ENCODE data around the gene PCBP3. TPM values are rescaled to one million over a fixed set of nuclear protein-coding genes. Genes with fewer than 3 reads are reported as not detected.

PCBP3 gene
- total RNA-seq, 1 donor from 2014 or later = not detected

- TF ChIP-seq CTCF (conservative IDR thresholded peaks at IDR 0.05; ENCODE audit: low read depth, low read length) = no peak
- H3K4me3 ChIP-seq (ENCODE audit: low read depth, low read length) = no peak overlapping the region
- no peak for DNase-seq (ENCODE audit: low read depth)
Measured at GRCh38 chr21:45800339-45801080, 157.0 kb downstream of the PCBP3 start.

DNA sequence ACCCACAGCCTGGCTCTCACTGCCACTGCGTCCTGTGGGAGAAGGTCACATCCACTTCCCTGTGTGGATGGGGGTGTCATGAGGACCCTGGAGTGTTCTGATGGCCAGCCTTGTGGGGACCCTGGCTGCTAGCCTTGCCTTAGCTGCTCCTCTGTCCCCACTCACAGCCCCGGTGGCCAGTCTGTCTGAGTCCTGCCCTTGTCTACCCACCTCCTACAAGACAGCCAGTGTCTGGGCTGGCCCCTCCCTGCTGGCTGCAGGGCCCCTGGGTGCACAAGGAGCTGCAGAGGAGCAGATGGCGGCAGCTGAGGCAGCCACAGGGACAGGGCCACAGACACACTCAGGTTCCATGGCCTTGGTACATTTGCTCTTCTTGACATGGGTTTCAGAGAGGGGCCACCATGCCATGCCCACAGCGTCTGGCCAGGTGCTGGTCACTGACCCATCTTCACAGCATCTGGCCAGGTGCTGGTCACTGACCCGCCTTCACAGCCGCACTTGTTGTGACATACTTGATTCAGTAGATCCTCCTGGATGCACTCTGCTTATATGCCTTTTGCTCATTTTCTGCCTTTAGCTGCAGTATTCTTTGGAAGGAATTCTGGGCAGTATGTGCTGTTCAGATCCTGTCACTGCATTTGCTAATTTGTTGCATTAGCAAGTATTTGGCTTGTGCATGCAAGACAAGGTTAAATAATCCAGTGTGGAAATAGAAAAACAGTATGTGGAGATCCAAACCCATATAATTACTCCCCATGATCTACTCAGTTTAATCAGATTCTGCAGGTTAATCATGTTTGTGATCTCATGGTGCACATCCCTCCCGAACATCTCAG is 157.8 kb downstream of the PCBP3 start:
- H3K4me3 ChIP-seq (ENCODE audit: low read depth, low read length) = no peak overlapping the region
- no peak for TF ChIP-seq CTCF (conservative IDR thresholded peaks at IDR 0.05; ENCODE audit: low read depth, low read length)
- no peak for DNase-seq (ENCODE audit: low read depth)

- DNase-seq (ENCODE audit: low read depth) = no peak
- H3K4me3 ChIP-seq (ENCODE audit: low read depth, low read length) = no peak overlapping the region
- no peak for TF ChIP-seq CTCF (conservative IDR thresholded peaks at IDR 0.05; ENCODE audit: low read depth, low read length)
Measured at GRCh38 chr21:45801989-45802388, 158.5 kb downstream of the PCBP3 start.

GRCh38 chr21:45802425-45802824 is 158.9 kb downstream of the PCBP3 start:
- DNase-seq (ENCODE audit: low read depth) = no peak
- TF ChIP-seq CTCF (conservative IDR thresholded peaks at IDR 0.05; ENCODE audit: low read depth, low read length) = no peak

DNA sequence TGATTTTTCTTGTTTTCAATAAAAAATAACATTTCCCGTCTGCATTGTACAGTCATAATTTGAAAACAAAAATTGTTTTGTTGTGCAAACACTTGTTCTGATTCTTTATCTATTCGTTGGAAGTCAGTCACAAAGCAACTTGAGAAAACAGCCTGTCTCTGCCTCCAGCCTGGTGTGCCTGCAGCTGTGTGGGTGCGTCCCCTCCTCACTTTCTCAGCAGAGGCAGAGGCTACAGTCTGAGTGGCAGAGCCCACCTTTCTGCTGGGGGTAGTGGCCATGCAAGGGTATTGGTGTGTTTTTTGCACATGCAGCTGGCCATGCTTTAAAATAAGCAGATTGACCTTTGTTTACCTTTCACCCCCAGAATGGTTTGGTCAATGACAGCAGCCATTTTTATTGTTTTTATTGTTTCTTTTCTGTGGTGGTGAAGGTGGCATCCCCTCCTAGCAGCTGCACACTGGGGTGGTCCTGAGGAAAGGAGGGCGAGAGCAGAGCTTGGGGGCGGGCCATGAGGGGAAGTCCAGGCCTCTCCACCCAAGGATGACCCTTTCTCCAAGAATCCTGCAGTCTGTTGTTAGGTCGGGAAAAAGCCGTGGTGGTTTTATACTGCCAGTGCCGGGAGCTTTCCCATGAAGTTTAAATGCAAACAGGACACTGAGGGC is 159.6 kb downstream of the PCBP3 start:
- no peak for DNase-seq (ENCODE audit: low read depth)
- H3K4me3 ChIP-seq (ENCODE audit: low read depth, low read length) = no peak overlapping the region
- no peak for TF ChIP-seq CTCF (conservative IDR thresholded peaks at IDR 0.05; ENCODE audit: low read depth, low read length)

More at GRCh38 chr21:45802425-45802824, 158.9 kb downstream of the PCBP3 start:
- H3K4me3 ChIP-seq (ENCODE audit: low read depth, low read length) = no peak overlapping the region

GRCh38 chr21:45803618-45804340 is 160.3 kb downstream of the PCBP3 start:
- TF ChIP-seq CTCF (conservative IDR thresholded peaks at IDR 0.05; ENCODE audit: low read depth, low read length) = no peak
- DNase-seq (ENCODE audit: low read depth) = no peak
- H3K4me3 ChIP-seq (ENCODE audit: low read depth, low read length) = no peak overlapping the region
